Adipocyte (in vitro differentiated cells): ENCODE results near the gene COL23A1.
"Not testable (repeated sequence)": the region's sequence is repeated elsewhere in the genome, so short reads cannot be mapped to it uniquely, and the experiment has no call there.

Source experiments
- DNase-seq: peaks from one replicate; pipeline ENCODE4 v3.0.0-alpha.2; 2015; ENCODE audit warnings: low read depth
- H3K27me3 ChIP-seq: replicated peaks from 2 replicates; pipeline ENCODE4 v1.7.0; 2013; ENCODE audit warnings: mild to moderate bottlenecking, low read length, moderate library complexity; ENCODE audit not compliant: control insufficient read depth, insufficient read depth
- H3K36me3 ChIP-seq: 2 replicates; pipeline ENCODE4 v1.7.0; 2013; ENCODE audit warnings: low read length, mild to moderate bottlenecking, moderate library complexity; ENCODE audit not compliant: control insufficient read depth, insufficient read depth, severe bottlenecking
- H3K4me1 ChIP-seq: 2 replicates; pipeline ENCODE4 v1.7.0; 2013; ENCODE audit warnings: mild to moderate bottlenecking, low read length, moderate library complexity; ENCODE audit not compliant: control insufficient read depth, insufficient read depth
- H3K4me3 ChIP-seq: 2 replicates; pipeline ENCODE4 v1.7.0; 2013; ENCODE audit warnings: mild to moderate bottlenecking, low read length, moderate library complexity
- H3K9ac ChIP-seq: 2 replicates; pipeline ENCODE4 v1.7.0; 2013; ENCODE audit warnings: mild to moderate bottlenecking, low read length, moderate library complexity
- H3K9me3 ChIP-seq: 2 replicates; pipeline ENCODE4 v1.7.0; 2013; ENCODE audit warnings: mild to moderate bottlenecking, low read length, moderate library complexity; ENCODE audit not compliant: control insufficient read depth

The COL23A1 gene

GRCh38 chr5:178323541-178323865, 266.7 kb downstream of the COL23A1 start:
- DNase-seq, result no peak
- Histone ChIP-seq H3K4me3 (no peak overlapping the region), H3K9ac (no peak overlapping the region), H3K4me1 (no peaks in the 10 kb centered on the region), H3K9me3 (peaks cover 8% of the 10 kb centered on the region), H3K36me3 (no peaks in the 10 kb centered on the region), H3K27me3 (peaks cover 53% of the 10 kb centered on the region)

- Histone ChIP-seq H3K4me3 (no peak overlapping the region), H3K27me3 (peaks cover 47% of the 10 kb centered on the region), H3K36me3 (no peaks in the 10 kb centered on the region), H3K9ac (no peak overlapping the region), H3K9me3 (peaks cover 8% of the 10 kb centered on the region), H3K4me1 (no peaks in the 10 kb centered on the region)
- DNase-seq, result no peak
These were observed 267.3 kb downstream of the COL23A1 start for GRCh38 chr5:178322736-178323540.

GRCh38 chr5:178320281-178320855, 269.8 kb downstream of the COL23A1 start:
- no peaks in the 10 kb centered on the region for H3K36me3 ChIP-seq
- peaks cover 7% of the 10 kb centered on the region for H3K9me3 ChIP-seq
- DNase-seq, result no peak
- H3K27me3 ChIP-seq, result peaks cover 27% of the 10 kb centered on the region
- no peaks in the 10 kb centered on the region for H3K4me1 ChIP-seq
- no peak overlapping the region for H3K9ac ChIP-seq
- H3K4me3 ChIP-seq, result no peak overlapping the region

- Histone ChIP-seq H3K4me3 (no peak overlapping the region), H3K27me3 (peaks cover 19% of the 10 kb centered on the region), H3K4me1 (no peaks in the 10 kb centered on the region), H3K9me3 (peaks cover 4% of the 10 kb centered on the region), H3K36me3 (no peaks in the 10 kb centered on the region), H3K9ac (no peak overlapping the region)
- no peak for DNase-seq
These were observed 270.6 kb downstream of the COL23A1 start for GRCh38 chr5:178319541-178320041.

DNA sequence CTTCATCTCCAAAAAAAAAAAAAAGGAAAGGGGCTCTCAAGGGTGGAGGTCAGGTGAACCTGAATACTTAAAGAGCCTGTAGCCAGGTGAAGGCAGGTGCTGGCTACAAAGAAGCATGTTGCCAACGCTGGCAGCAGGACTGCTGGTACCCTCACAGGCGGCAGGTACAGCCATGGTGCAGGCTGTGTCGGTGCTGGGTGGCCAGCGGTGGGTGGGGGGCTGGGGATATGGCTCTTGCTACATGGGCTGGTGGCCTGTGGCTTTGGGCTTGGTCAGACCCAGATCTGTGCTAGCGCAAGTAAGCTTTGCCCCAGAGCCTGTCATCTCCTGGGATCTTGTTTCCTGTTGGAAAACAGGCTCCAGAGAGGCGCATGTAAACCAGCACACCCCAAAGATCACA, 271.3 kb downstream of the COL23A1 start:
- no peak overlapping the region for H3K4me3 ChIP-seq
- peaks cover 4% of the 10 kb centered on the region for H3K9me3 ChIP-seq
- DNase-seq, result no peak
- peaks cover 13% of the 10 kb centered on the region for H3K27me3 ChIP-seq
- H3K36me3 ChIP-seq, result no peaks in the 10 kb centered on the region
- H3K9ac ChIP-seq, result no peak overlapping the region
- no peaks in the 10 kb centered on the region for H3K4me1 ChIP-seq

GRCh38 chr5:178318382-178318781, 271.8 kb downstream of the COL23A1 start:
- H3K4me1 ChIP-seq, result no peaks in the 10 kb centered on the region
- H3K9ac ChIP-seq, result no peak overlapping the region
- H3K36me3 ChIP-seq, result no peaks in the 10 kb centered on the region
- DNase-seq, result no peak
- H3K4me3 ChIP-seq, result no peak overlapping the region
- H3K9me3 ChIP-seq, result peaks cover 4% of the 10 kb centered on the region
- peaks cover 13% of the 10 kb centered on the region for H3K27me3 ChIP-seq

- H3K4me1 ChIP-seq, H3K9me3 ChIP-seq, DNase-seq, H3K36me3 ChIP-seq, H3K4me3 ChIP-seq, H3K9ac ChIP-seq: not testable (repeated sequence)
- peaks cover 13% of the 10 kb centered on the region for H3K27me3 ChIP-seq
These were observed 272.5 kb downstream of the COL23A1 start for GRCh38 chr5:178317727-178318126.

DNA sequence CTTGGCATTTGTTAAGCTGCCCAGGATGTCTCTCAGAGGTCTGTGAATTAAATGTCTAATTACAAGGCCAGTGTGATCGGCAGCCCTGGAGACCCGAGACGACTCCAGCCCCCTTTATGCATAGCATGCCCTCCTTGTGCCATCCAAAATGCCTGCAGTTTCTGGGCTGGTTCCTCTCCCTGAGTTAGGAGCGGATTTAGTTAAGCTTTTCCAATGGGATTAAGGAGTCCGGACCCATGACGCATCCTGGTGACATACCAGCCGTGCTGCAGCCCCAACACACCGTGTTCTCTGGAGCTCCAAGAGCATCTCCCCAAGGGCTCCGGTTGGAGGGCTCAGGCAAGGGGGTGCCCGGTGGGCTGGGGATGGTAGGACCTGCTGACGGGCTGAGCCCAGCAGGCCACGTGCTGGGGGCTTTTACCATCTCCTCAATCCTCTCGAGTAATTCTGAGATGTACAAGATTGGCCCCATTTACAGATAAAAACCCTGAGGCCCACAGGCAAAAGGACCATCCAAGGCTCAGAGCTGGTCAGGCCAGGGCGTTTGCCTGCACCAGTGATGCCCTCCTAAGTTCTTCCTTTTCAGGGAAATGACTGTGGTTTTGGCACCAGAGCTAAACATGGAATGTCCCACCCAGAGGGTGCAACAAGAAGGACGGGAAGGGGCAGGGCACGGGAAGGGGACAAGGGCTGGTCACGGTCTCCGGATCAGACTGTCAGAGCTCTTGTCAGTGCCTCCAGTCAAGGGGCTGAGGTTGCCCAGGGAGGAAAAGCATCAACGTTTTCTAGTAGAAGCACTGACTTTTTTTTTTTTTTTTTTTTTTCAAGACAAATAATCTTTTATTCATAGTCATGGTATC, 275.0 kb downstream of the COL23A1 start:
- Histone ChIP-seq H3K4me3 (no peak overlapping the region), H3K4me1 (no peaks in the 10 kb centered on the region), H3K36me3 (no peaks in the 10 kb centered on the region), H3K27me3 (peaks cover 12% of the 10 kb centered on the region), H3K9ac (no peak overlapping the region), H3K9me3 (peaks cover 4% of the 10 kb centered on the region)
- no peak for DNase-seq

DNA sequence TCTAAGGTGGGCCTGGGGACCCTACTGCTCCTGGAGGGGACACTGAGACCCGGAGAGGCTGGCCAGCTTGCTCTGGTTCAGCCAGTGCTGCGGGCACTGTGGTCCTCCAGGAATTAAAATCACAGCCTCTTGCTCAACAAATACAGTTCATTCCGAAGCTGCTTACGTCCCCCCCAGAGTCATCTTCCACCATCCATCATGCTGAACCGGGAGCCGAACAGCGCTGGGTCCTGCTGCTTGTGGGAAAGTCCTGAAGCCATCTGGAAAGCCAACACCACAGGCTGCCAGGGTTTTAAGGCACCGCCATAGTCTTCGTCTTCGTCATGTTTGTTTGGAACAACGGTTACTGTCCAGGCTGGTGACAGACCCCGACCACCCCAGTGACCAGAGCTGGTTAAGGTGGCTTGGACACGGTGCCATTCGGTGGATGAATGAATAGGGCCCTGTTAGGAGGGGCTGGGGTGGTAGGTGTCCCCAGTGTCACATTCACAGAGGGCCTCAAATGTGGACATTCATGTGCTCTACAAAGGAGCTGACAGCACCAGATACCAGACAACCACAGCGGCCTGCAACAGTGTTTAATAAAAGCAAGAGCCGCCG, 276.0 kb downstream of the COL23A1 start:
- peaks cover 13% of the 10 kb centered on the region for H3K27me3 ChIP-seq
- H3K4me3 ChIP-seq, result no peak overlapping the region
- H3K9ac ChIP-seq, result no peak overlapping the region
- peaks cover 4% of the 10 kb centered on the region for H3K9me3 ChIP-seq
- H3K4me1 ChIP-seq, result no peaks in the 10 kb centered on the region
- no peaks in the 10 kb centered on the region for H3K36me3 ChIP-seq
- no peak for DNase-seq

- no peak overlapping the region for H3K9ac ChIP-seq
- H3K36me3 ChIP-seq, result no peaks in the 10 kb centered on the region
- DNase-seq, result no peak
- H3K4me3 ChIP-seq, result no peak overlapping the region
- peaks cover 4% of the 10 kb centered on the region for H3K9me3 ChIP-seq
- peaks cover 13% of the 10 kb centered on the region for H3K27me3 ChIP-seq
- no peaks in the 10 kb centered on the region for H3K4me1 ChIP-seq
These were observed 276.9 kb downstream of the COL23A1 start for GRCh38 chr5:178313316-178313715.

DNA sequence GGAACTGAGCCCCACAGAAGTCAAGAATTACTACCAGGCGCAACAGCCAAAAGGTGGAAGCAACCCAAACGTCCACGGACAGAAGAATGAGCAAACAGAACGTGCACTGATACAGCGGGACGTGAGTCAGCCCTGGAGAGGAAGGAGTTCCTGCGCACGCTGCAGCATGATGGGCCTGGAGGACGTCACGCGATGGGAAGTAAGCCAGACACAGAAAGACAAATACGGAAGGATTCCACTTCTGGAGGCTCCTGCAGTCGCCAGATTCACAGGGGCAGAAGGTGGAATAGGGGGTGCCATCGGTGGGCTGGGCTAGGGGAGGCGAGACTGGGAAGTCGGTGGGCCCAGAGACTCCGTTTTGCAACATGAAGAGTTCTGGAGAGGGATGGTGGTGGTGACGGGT, 277.3 kb downstream of the COL23A1 start:
- no peak overlapping the region for H3K4me3 ChIP-seq
- H3K9ac ChIP-seq, result no peak overlapping the region
- no peak for DNase-seq
- no peaks in the 10 kb centered on the region for H3K36me3 ChIP-seq
- peaks cover 3% of the 10 kb centered on the region for H3K9me3 ChIP-seq
- H3K27me3 ChIP-seq, result peaks cover 17% of the 10 kb centered on the region
- H3K4me1 ChIP-seq, result no peaks in the 10 kb centered on the region
